DMS79 (cell line): Measurements from ENCODE around the gene ASIP.
A peak's percentile ranks its signal among the peaks of the same experiment; 100 is the strongest.
"Not testable (repeated sequence)": the region's sequence is repeated elsewhere in the genome, so short reads cannot be mapped to it uniquely, and the experiment has no call there.

Experiments used
- DNase-seq: peaks from one replicate; lab custom pipeline; 2025; lab: John Stamatoyannopoulos, UW

Gene ASIP, protein sequence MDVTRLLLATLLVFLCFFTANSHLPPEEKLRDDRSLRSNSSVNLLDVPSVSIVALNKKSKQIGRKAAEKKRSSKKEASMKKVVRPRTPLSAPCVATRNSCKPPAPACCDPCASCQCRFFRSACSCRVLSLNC

DNA sequence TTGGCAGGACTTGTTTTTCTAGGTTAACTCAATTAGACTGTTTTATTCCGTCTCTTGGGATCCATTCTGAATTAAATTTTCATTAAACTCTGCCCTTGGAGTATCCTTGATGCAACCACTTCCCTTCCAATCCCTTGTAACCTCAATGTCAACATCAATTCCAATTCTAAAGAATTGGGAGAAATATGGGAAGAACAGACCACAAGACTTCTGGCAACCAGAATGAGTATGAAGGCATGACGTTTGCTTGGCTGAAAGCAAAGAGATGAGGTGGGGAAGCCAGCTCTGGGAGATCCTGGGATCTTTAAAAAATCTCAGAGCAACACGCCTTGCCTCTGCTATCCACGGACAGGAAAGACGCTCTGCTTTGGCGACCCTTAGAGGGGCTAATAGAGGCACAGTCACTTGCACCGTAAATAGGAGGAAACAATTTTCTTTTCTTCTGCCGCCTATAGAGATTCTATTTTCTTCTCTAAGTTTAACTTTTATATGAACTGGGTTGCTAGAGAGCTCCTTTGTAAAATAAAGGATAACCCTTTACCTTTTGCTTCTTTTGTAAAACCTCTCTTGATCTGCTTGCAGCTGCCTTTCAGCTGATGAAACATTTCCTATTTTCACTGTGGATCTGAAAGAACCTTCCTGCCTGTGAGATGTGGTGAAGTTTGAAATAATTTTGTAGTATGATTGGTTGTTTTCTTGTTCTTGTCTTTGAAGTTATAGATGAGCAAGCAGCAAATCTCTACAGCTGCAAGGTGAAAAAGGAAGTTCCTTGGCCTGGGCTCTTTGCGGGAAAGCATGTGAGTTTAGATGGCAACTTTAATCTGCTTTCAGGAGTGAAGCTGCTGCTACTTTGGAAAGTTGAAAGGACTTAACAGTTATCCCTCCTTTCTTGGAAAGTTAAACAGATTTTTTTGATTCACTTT lies at the start of gene ASIP:
TSS of gene ASIP (plus strand) at position 731 of the 923 bp plus-strand sequence. CDS start 18,952 bp downstream, outside the sequence.
- DNase-seq, result no peak

DNA sequence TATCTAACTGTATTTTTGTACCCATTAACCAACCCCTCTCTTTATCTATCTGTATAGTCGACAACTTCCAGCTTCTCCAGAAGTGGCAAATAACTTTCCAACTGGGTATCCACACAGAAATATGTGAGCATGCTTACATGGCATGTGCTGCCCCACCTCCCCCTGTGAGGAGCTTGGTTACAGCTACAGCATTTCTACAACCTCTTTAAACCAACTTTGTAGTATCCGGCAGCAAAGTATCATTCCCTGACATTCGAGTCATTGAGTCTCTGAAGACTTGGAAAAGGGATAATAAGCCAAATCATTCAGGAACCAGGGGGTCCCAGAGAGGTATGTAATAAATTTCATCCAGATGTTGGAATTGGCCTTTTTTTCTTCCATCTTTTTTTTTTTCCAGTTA lies 48.2 kb upstream of the ASIP start:
- DNase-seq, result no peak

DNA sequence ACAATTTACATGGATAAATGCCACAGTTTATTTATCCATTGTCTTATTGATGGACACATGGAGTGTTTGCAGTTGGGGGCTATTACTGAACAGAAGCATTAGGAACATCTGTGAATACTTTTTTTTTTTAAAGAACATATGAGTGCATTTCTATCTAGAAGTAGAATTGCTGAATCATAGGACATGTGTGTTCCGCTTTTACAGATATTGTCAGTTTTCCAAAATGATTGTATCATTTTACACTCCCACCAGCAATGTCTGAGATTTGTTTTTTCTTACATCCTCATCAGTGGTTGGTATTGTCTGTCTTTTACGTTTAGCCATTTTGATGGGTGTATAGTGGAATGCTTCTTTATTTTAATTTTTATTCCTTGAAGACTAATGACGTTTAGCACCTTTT lies 42.0 kb upstream of the ASIP start:
- DNase-seq, result no peak

DNA sequence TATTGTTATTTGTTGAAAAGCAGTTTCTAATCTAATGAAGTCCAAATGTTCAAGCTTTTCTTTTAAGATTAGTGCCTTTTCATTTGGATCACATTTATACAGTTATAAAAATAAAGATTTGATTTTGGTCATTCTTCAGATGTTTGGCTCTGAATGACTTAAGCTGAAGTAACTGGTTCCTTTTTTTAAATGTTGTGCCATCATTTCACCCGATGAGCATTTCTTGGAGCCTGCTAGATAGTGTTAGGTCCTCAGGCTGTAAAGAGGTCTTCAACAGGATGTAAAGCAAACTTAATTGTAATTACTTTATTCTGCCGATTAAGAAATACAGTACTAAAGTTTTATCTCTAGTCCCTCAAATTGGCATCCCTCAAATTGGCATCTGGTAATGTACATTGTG lies 41.2 kb upstream of the ASIP start:
- no peak for DNase-seq

DNA sequence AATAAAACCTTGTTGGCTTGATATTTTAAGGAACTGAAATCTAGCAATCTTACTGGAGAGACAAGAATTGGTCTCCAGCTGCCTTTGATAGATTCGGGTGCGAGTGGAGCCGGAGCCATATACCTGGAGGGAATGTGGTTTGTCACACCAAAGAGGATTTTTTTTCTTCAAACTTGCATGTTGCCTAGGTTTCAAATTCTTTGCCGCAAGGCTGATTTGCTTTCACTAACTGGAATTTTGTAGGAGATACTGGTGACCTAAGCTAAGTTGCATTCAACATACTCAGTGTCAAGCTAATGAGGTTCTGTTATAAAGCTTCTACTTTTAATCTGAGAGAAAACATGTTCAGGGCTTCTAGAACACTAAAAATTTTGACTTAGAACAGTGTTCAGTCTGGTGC lies 39.7 kb upstream of the ASIP start:
- DNase-seq, result no peak

DNA sequence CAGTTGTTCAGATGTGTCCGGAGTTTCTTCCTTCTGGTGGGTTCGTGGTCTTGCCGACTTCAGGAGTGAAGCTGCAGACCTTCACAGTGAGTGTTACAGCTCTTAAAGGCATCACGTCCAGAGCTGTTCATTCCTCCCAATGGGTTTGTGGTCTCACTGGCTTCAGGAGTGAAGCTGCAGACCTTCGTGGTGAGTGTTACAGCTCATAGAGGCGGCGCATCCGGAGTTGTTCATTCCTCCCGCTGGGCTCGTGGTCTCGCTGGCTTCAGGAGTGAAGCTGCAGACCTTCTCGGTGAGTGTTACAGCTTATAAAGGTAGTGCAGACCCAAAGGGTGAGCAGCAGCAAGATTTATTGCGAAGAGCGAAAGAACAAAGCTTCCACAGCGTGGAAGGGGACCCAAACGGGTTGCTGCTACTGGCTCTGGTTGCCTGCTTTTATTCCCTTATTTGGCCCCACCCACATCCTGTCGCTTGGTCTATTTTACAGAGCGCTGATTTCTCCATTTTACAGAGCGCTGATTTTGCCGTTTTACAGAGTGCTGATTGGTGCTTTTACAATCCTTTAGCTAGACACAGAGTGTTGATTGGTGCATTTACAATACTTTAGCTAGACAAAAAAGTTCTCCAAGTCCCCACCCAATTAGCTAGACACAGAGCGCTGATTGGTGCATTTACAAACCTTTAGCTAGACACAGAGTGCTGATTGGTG lies 35.9 kb upstream of the ASIP start:
- not testable (repeated sequence) for DNase-seq

DNA sequence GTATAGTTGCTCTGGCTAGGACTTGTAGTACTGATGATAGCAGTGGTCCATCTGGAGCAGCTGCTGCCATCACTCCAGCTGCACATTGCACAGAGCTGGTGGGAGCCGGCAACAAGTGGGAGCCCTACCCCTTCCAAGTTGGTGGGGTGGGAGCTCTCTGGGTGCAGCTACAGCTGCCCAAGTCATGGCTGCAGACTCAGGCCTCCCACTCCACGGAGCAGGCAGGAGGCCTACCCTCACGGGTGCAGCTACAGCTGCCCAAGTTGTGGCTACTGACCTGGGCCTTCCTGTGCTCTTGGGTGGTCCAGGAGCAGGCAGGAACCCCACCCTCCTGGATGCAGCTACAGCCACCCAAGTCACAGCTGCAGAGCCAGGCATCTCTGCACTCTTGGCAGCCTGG lies 32.1 kb upstream of the ASIP start:
- no peak for DNase-seq

DNA sequence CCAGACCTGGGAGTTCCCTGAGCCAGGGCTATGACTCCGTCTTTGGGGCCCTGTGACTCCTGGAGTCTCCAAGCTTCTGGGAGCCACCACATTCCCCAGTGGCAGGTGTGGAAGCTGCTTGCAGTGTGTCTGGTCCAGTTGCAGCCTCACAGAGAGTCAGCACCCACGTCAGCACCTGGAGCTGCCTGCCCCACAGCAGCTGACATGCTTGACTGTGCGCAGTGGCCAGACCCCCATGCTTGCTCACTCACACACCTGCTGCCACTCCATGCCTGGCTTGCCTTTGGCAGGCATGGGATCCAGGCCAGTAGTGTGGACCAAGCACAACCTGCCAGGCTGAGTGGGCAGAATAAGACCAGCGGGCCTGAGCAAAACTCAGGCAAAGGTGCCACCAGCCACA lies 31.0 kb upstream of the ASIP start:
- no peak for DNase-seq

DNA sequence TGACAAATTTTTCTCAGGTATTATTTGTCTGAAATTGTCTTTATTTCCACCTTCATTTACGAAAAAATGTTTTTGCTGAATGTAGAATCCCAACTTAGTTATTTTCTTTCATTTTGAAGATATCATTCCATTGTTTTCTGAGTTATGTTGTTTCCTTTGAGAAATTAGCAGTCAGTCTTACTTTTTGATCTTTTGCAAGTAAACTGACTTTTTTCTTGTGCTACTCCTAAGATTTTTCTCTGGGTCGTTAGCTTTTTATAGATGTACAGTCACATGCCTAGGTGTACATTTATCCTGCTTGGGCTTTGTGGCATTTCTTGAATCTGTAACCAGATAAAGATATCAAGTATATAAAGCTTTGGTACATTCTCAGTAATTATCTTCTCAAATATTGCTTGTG lies 29.6 kb upstream of the ASIP start:
- no peak for DNase-seq

DNA sequence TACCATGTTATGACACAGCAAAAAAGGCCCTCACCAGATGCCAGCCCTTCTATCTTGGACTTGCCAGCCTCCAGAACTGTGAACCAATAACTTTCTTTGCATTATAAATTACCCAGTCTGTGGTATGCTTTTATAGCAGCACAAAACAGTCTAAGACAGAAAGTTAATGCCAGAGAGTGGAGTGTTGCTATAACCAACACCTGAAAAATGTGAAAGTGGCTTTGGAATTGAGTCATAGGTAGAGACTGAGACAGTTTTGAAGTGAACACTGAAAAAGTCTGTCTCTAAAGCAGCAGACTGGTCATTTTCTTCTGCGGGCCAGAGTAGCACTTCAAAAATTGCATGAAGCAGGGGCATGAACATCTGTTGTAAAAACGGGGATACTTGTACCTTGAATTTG lies 28.0 kb upstream of the ASIP start:
- DNase-seq, result no peak

DNA sequence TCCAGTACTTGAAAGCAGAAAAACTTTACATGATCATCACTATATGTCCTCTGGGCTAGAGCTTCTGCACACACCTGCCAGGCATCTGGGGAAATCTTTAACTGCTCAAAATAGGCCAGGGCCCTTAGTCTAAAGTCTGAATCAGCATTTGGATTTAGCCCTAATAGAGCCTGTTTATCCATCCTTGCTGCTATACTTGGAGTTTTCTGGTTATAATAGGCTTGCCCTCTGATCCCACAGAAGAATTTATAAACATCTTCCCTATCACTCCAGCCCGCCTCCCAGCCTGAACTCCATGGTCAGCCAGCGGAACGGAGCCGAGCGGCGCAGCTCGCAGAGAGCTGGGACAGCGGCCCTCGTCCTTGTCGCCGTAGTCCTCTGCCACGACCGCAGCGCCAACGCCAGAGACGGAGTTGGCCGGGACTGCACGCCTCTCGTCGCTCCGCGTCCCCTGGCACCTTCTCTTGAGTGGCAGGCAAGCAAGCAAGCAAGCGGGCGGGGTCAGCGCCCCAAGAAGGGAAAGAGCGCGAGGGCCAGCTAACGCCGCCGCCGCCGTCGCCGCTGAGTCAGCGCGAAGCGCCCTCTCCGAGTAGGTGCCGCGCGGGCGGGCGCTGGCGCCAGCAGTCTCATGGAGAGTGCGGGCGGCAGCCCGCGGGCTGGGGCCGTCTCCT lies 25.4 kb upstream of the ASIP start:
- DNase-seq, result peak; percentile 86

DNA sequence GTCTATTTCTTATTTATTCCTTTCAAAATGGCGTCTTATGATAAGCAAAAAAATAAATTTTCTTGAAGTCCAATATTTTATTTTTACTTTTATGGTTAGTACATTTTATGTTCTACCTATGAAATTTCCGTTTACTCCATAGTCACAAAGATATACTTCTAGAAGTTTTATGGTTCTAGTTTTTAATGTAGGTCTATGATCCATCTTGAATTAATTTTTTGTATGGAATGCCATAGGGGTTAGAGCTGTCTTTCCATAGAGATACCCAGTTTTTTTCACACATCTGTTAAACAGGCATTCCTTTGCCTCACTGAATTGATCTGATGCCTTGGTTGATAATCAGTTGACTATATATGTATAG lies 24.9 kb upstream of the ASIP start:
- no peak for DNase-seq

DNA sequence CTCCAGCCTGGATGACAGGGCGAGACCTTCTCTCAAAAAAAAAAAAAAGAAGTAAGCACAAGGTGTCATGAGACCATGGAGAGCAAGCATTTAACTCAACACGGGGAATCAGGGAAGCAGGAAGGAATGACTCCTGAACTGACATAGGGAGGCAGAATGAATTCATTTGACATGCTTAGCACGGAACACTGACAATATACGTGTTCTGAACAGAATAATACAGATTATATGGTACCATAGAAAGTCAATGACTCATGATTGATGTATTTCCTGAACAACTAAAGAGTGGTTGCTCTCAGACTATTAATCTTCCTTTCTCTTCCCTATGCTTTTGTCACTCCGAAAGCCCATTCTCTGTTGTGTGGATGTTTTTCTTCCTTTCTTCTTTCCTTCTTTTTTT lies 20.7 kb upstream of the ASIP start:
- no peak for DNase-seq

DNA sequence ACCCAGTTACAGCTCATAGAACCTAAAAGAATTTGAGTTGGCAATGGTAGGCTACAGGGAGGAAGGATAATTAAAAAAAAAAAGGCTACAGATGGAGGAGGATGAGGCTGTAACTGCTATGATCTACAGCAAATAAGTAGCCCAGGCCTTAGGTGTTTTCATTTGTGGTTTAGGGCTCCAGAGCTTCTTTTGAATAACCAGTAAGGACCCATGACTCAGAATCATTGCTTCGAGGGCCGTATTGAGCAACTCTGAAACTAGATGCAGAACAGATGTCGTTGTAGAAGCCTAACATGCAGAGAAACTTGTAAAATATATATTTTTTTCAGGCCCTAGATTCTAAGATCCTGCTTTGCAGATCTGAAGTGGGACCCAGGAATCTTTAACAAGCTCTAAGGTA lies 19.0 kb upstream of the ASIP start:
- no peak for DNase-seq

DNA sequence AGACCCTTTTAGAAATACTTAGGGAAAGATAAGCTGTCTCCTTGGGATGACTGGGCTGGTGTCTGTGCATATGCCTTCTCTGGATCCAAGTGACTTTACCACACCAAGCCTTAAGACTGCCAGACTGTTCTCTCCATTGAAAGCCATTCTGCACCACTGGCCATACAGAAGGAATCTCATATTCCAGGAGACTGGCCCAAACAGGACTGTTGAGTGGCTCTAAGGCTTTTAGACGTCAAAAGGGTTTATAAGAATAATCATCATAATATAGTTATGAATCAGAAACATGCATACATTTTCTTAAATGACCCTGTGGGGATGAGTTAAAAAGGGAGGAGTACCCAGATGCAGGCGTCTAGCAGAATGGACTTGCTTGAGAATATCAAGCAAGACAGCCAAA lies 17.0 kb upstream of the ASIP start:
- DNase-seq, result not testable (repeated sequence)

DNA sequence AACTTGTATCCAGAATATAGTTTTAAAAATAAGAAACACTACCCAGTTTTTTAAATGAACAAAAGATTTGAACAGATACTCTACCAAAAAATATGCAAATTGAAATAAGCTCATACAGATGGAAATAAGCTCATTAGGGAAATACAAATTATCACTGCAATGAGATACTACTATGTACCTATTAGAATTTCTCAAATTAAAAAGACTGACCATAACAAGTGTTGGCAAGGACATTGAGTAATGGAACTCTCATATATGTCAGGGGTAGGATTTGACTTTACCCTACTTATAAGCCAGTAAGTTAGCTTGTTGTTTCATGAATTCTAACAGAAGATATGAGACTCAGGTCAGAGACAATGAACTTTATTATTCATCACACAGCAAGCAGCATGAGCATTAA lies 9.6 kb upstream of the ASIP start:
- no peak for DNase-seq

DNA sequence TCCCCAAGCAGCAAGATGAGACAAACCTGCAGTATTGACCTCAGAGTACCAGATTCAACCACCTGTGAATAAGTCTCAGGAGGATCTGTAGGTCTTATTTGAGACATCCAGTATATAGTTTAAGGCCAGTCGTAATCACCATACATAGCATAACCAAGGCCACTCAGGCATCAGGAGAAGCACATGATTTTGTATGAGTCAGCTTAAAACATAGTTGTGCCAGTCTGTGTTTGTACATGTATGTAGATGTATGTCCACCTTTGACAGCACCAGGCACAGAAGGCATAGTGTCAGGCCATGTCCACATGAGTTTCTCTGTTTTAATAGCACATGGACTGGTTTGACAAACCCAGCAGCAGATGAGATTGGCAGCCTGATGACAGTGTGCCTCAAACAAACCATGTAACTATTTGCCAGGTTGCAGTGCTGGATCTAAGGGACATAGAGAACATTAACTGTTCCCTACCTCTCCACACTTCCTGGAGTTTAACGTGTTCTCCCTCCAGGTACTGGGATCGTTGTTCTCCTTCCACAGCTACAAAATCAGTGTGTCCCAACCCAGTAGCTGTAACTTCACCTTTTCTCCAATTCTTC lies 8.6 kb upstream of the ASIP start:
- DNase-seq, result no peak

DNA sequence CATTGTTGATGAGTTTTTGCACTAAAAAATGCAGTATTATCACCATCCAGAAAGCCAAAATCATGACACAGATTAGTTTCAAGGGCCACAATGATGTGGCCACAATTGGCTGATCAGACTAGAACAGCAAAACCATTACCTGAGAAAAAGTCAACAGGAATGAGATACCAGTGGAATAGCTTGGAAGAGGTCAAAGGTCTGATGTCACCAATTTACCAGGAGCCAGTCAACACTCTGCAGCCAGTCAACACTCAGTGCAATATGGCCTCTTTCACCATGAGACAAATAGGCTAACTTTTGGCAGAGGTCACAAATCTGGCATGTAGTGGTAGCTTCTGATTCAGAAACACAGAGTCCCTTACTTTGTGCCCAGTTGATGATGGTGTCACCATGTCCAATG lies 7.5 kb upstream of the ASIP start:
- DNase-seq, result no peak

DNA sequence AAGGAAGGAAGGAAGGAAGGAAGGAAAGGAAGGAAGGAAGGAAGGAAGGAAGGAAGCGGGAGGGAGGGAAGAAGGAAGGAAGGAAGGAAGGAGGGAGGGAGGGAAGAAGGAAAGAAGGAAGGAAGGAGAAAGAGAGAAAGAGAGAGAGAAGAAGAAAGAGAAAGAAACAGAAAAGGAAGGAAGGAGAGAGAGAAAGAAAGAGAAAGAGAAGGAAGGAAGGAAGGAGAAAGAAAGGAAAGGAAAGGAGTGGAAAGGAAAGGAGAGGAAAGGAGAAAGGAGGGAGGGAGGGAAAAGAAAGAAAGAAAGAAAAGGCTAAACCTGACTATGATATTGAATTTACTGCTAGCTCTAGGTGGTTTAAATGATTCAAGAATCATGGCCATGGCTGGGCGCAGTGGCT lies 5.3 kb upstream of the ASIP start:
- DNase-seq, result no peak

DNA sequence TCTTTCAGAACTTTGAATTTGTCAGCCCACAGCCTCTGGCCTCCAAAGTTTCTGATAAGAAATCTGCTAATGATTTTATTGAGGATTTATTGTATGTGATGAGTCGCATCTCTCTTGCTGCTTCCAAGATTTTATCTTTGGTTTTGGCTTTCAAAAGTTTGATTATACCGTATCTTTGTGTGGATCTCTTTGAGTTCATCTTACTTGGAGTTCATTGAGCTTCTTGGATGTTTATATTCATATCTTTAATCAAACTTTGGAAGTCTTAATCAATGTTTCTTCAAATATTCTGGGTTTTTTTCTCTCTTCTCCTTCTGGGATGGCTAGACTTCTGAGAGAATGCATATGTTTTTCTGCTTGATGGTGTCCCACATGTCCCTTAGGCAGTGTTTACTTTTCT lies 3.3 kb upstream of the ASIP start:
- DNase-seq, result no peak

DNA sequence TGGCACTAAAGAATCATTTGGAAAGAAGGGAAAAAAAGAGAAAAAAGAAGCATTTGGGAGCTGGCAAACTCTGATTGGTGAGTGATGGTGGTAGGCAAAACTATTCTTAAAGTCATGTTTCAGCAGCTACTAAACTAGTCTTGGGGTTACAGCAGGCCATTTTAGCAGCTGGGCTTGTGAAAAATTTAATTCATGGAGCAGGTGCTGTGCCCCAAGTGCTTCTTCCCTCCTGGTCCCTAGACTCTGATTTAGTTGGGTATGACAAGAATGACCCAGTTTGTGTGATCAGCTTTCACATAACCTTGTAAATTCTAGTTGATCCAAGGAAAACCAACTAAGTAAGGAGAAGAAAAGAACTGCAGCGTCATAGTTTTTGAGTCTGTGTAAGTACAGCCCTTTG lies 1.1 kb upstream of the ASIP start:
- DNase-seq, result no peak

DNA sequence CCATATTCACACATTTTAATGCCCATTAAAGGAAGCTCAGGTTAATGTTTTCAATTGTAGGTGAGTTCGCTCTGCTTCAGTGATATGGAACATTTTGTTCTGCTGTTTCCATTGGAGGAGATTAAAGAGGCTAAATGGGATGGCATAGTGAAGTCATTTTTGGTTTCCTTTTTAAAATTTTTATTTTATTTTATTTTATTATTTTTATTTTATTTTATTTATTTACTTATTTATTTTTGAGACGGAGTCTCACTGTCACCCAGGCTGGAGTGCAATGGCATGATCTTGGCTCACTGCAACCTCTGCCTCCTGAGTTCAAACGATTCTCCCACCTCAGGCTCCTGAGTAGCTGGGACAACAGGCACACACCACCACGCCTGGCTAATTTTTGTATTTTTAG lies 792 bp downstream of the ASIP start:
- not testable (repeated sequence) for DNase-seq
